Measurements from ENCODE around the gene APOBEC4.

Gene APOBEC4

DNA sequence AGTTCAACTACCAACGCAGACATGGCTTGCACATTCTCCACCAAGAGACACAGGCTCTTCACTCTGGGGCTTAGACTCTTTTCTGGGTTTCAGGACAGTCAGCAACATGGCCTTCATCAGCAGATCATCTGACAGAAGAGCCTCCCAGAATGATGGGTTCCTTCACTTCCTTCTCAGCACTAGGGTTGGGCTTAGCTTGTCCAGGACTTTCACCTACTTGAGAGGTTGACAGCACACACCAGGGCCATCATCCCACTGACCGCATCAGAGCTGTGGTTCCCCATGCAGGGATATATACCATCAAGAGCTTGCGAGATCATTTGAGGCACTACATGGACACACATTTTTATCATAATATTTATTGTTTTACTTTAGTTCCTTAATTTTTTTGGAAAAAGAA, 52.5 kb downstream of the APOBEC4 start:
- no peak for DNase-seq (ENCODE audit: low read depth)

DNA sequence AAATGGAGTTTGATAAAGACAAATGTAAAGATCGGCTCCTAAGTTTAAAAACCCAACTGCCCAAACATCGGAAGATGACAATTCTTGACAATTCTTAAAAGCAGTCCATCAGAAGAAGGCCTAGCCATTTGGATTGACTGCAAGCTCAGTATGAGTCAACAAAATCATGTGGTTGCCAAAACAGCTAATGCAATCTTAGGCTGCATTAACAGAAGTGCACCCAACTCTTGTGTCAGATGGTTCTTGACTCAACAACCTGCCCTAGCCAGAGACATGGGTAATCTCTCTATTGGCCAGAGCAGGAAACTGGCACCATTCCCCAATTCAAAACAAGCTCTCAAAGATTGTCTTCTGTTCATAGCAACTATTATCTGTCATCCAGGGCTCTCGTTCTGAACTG, 53.0 kb downstream of the APOBEC4 start:
- DNase-seq (ENCODE audit: low read depth) = no peak

DNA sequence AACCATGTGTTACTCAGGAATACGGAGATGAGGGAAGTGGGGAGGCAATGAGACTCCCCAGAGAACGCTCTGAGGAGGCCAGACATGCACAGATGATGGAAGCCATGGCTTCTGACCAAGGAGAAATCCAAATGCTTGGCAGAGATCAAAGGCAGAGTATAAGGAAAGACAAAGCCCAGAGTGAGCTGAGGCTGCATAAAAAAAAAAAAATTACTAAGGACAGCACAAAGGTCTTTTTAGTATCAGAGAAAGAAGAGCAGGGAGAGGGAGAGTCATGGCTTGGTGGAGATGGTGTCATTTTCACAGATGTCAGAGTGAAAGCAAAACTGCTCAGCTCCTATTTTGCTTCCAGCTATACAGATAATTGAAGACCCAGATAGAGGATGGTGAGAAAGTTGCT, 54.7 kb downstream of the APOBEC4 start:
- no peak for DNase-seq (ENCODE audit: low read depth)

DNA sequence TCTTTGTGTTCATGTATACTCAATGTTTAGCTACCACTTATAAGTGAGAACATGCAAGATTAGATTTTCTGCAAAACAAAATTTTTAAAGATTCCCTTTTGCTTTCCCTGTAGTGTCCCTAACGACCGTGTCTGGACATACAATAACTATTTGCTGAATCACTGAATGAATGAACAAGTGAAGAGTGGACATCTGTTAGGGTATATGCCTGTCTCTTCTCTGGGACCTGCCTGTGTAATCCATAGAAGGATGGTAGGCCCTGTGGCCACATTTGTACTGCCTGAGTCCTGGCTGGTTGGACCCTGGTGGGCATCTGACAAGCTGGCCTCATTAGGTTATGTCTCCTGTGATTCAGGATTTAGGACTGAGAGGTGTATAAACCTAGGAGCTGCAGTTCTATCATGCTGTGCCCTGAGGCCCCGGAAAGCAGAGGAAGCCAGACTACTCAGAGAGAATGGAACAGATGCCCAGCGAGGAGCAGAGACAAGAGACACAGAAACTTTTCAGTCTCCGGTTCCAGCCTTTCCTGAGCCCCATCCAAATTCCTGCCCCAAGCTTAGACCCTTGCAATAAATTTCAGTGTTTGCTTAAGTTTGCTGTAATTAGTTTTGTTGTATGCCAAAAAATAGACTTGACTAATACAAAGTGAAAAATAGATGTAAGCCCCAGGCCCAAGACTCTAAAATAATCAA, 55.3 kb downstream of the APOBEC4 start:
- DNase-seq (ENCODE audit: low read depth) = no peak

DNA sequence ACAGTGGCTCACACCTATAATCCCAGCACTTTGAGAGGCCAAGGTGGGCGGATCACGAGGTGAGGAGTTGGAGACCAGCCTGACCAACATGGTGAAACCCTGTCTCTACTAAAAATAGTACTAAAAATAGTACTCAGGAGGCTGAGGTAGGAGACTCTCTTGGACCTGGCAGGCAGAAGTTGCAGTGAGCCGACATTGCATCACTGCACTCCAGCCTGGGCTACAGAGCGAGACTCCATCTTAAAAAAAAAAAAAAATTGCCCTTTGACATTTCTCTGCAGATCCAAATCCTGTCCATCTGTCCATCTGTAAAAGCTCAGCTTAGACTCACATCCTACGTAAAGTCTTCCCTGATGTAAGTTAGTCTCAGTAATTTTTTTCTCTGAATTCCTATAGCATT, 56.6 kb downstream of the APOBEC4 start:
- no peak for DNase-seq (ENCODE audit: low read depth)
